Measurements from ENCODE around the gene RNF103. TPM values are rescaled to one million over a fixed set of nuclear protein-coding genes. Genes with fewer than 3 reads are reported as not detected.

The RNF103 gene
- total and polyA plus RNA-seq, 2 of the 13 experiments (the other 11 are each of a cell fraction or from before 2014, with no cell fraction given): 19.8 to 21.1 TPM

DNA sequence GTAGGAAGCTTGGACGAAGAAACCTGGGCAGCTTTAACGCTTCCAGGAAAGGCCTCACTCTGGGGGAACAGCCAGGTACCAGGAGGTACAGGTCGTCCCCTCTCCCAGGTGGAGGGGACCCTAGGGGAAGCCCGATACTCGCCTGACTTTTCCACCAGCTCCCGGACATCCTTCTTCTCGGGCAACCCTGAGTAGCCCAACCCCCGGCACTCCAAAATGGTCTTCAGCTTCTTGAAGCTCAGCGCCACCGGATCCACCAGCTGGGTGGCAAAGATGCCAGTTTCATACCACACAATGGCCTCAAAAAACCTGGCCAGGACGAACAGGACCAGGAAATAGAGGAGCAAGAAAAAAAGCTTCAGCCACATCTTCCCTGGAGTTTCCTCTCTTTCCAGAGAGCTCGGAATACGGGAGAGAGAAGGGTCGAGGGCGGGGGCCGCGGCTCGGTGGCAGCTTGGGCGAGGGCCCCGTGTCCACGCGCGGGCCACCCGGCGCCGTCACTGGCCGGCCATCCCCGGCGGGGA lies 1.1 kb downstream of the RNF103 start (continued):
- TF ChIP-seq FOXA3 (CRISPR knock-in tag; IDR thresholded peaks at IDR 0.05) (no peak), SNAPC2 (CRISPR knock-in tag; IDR thresholded peaks at IDR 0.05) (0 out of 2 replicates have a peak, but pooled peaks have one; percentile 10), ZC3H4 (CRISPR knock-in tag; IDR thresholded peaks at IDR 0.05; ENCODE audit: borderline replicate concordance) (no peak), ZNF501 (CRISPR knock-in tag; IDR thresholded peaks at IDR 0.05) (peak; percentile 58), HNRNPLL (IDR thresholded peaks at IDR 0.05; ENCODE audit: low read depth, low read length, poor library complexity, severe bottlenecking) (peak; percentile 31), ISX (CRISPR knock-in tag; conservative IDR thresholded peaks at IDR 0.05) (0 out of 2 replicates have a peak, but pooled peaks have one; percentile 71), ZNF44 (CRISPR knock-in tag; IDR thresholded peaks at IDR 0.05) (0 out of 2 replicates have a peak, but pooled peaks have one; percentile 63), SOX13 (IDR thresholded peaks at IDR 0.05) (no peak), SOX13 (CRISPR knock-in tag; conservative IDR thresholded peaks at IDR 0.05 in 1 of 2, IDR thresholded peaks at IDR 0.05 in 1 of 2) (no peak), RBAK (CRISPR knock-in tag; IDR thresholded peaks at IDR 0.05) (no peak), ZNF598 (CRISPR knock-in tag; IDR thresholded peaks at IDR 0.05; ENCODE audit: borderline replicate concordance) (peak; percentile 69; the same call in 1 of the 2 replicates)
- TF ChIP-seq, protein P1, sequence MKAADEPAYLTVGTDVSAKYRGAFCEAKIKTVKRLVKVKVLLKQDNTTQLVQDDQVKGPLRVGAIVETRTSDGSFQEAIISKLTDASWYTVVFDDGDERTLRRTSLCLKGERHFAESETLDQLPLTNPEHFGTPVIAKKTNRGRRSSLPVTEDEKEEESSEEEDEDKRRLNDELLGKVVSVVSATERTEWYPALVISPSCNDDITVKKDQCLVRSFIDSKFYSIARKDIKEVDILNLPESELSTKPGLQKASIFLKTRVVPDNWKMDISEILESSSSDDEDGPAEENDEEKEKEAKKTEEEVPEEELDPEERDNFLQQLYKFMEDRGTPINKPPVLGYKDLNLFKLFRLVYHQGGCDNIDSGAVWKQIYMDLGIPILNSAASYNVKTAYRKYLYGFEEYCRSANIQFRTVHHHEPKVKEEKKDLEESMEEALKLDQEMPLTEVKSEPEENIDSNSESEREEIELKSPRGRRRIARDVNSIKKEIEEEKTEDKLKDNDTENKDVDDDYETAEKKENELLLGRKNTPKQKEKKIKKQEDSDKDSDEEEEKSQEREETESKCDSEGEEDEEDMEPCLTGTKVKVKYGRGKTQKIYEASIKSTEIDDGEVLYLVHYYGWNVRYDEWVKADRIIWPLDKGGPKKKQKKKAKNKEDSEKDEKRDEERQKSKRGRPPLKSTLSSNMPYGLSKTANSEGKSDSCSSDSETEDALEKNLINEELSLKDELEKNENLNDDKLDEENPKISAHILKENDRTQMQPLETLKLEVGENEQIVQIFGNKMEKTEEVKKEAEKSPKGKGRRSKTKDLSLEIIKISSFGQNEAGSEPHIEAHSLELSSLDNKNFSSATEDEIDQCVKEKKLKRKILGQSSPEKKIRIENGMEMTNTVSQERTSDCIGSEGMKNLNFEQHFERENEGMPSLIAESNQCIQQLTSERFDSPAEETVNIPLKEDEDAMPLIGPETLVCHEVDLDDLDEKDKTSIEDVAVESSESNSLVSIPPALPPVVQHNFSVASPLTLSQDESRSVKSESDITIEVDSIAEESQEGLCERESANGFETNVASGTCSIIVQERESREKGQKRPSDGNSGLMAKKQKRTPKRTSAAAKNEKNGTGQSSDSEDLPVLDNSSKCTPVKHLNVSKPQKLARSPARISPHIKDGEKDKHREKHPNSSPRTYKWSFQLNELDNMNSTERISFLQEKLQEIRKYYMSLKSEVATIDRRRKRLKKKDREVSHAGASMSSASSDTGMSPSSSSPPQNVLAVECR (CRISPR knock-in tag; IDR thresholded peaks at IDR 0.05; ENCODE audit: borderline replicate concordance): peak; percentile 31; the same call in 1 of the 2 replicates
- TF ChIP-seq, protein P2, sequence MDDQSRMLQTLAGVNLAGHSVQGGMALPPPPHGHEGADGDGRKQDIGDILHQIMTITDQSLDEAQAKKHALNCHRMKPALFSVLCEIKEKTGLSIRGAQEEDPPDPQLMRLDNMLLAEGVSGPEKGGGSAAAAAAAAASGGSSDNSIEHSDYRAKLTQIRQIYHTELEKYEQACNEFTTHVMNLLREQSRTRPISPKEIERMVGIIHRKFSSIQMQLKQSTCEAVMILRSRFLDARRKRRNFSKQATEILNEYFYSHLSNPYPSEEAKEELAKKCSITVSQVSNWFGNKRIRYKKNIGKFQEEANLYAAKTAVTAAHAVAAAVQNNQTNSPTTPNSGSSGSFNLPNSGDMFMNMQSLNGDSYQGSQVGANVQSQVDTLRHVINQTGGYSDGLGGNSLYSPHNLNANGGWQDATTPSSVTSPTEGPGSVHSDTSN (CRISPR knock-in tag; IDR thresholded peaks at IDR 0.05; ENCODE audit: borderline replicate concordance): no peak
- TF ChIP-seq, protein P3, sequence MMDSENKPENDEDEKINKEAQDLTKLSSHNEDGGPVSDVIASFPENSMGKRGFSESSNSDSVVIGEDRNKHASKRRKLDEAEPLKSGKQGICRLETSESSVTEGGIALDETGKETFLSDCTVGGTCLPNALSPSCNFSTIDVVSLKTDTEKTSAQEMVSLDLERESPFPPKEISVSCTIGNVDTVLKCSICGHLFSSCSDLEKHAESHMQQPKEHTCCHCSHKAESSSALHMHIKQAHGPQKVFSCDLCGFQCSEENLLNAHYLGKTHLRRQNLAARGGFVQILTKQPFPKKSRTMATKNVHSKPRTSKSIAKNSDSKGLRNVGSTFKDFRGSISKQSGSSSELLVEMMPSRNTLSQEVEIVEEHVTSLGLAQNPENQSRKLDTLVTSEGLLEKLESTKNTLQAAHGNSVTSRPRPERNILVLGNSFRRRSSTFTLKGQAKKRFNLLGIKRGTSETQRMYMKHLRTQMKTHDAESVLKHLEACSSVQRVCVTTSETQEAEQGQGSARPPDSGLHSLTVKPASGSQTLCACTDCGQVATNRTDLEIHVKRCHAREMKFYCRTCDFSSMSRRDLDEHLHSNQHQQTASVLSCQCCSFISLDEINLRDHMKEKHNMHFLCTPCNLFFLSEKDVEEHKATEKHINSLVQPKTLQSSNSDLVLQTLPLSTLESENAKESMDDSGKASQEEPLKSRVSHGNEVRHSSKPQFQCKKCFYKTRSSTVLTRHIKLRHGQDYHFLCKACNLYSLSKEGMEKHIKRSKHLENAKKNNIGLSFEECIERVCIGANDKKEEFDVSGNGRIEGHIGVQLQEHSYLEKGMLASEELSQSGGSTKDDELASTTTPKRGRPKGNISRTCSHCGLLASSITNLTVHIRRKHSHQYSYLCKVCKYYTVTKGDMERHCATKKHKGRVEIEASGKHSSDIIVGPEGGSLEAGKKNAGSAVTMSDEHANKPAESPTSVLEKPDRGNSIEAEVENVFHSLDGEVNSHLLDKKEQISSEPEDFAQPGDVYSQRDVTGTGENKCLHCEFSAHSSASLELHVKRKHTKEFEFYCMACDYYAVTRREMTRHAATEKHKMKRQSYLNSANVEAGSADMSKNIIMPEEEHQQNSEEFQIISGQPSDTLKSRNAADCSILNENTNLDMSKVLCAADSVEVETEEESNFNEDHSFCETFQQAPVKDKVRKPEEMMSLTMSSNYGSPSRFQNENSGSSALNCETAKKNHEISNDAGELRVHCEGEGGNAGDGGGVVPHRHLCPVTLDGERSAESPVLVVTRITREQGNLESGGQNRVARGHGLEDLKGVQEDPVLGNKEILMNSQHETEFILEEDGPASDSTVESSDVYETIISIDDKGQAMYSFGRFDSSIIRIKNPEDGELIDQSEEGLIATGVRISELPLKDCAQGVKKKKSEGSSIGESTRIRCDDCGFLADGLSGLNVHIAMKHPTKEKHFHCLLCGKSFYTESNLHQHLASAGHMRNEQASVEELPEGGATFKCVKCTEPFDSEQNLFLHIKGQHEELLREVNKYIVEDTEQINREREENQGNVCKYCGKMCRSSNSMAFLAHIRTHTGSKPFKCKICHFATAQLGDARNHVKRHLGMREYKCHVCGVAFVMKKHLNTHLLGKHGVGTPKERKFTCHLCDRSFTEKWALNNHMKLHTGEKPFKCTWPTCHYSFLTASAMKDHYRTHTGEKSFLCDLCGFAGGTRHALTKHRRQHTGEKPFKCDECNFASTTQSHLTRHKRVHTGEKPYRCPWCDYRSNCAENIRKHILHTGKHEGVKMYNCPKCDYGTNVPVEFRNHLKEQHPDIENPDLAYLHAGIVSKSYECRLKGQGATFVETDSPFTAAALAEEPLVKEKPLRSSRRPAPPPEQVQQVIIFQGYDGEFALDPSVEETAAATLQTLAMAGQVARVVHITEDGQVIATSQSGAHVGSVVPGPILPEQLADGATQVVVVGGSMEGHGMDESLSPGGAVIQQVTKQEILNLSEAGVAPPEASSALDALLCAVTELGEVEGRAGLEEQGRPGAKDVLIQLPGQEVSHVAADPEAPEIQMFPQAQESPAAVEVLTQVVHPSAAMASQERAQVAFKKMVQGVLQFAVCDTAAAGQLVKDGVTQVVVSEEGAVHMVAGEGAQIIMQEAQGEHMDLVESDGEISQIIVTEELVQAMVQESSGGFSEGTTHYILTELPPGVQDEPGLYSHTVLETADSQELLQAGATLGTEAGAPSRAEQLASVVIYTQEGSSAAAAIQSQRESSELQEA (CRISPR knock-in tag; IDR thresholded peaks at IDR 0.05; ENCODE audit: not compliant biosample characterization): peak; percentile 24
- TF ChIP-seq, protein P4, sequence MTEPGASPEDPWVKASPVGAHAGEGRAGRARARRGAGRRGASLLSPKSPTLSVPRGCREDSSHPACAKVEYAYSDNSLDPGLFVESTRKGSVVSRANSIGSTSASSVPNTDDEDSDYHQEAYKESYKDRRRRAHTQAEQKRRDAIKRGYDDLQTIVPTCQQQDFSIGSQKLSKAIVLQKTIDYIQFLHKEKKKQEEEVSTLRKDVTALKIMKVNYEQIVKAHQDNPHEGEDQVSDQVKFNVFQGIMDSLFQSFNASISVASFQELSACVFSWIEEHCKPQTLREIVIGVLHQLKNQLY (CRISPR knock-in tag; IDR thresholded peaks at IDR 0.05): no peak

All from HepG2 (cell line).